A673 (cell line): ENCODE measurements around the gene IGFBP1. TPM values are rescaled to one million over a fixed set of nuclear protein-coding genes. Genes with fewer than 3 reads are reported as not detected.

Source experiments
- BruUV-seq: library from RNA; stranded (reverse); fragments of 400-500 nt; replicated peaks from 2 replicates; lab custom pipeline; 2021; lab: Mats Ljungman, UMichigan
- CTCF ChIA-PET: fragments of 300-600 bp; sonication (Branson Sonifier 250); formaldehyde crosslinking; loops from one replicate; lab custom pipeline; 2022; ENCODE audit warnings: antibody characterized with exemption; lab: Charles Lee
- POLR2A ChIA-PET: fragments of 300-600 bp; sonication (Branson Sonifier 250); formaldehyde crosslinking; loops from one replicate; lab custom pipeline; 2022; ENCODE audit warnings: antibody characterized with exemption; ENCODE audit not compliant: low non-redundant PET; lab: Charles Lee
- DNase-seq: peaks from one replicate; pipeline ENCODE4 v3.0.0-alpha.2; 2015; ENCODE audit warnings: low spot score
- H3K27ac ChIP-seq: fragments of 200-600 bp; sonication (generic); 2 replicates; pipeline ENCODE4 v1.5.1; 2016; ENCODE audit warnings: mixed run types, low read depth, mild to moderate bottlenecking, mixed read lengths, antibody characterized with exemption, low read length; ENCODE audit not compliant: poor library complexity, severe bottlenecking
- H3K27me3 ChIP-seq: fragments of 200-600 bp; sonication (generic); replicated peaks from 2 replicates; pipeline ENCODE4 v1.6.1; 2017; ENCODE audit warnings: mixed run types, low read depth, mild to moderate bottlenecking, mixed read lengths, antibody characterized with exemption, low read length; ENCODE audit not compliant: insufficient read depth, poor library complexity
- H3K36me3 ChIP-seq: fragments of 200-600 bp; sonication (generic); 2 replicates; pipeline ENCODE4 v1.6.1; 2016; ENCODE audit warnings: mixed run types, mild to moderate bottlenecking, mixed read lengths, antibody characterized with exemption, low read length; ENCODE audit not compliant: insufficient read depth, poor library complexity, severe bottlenecking
- H3K4me1 ChIP-seq: fragments of 200-600 bp; sonication (generic); 2 replicates; pipeline ENCODE4 v1.6.1; 2017; ENCODE audit warnings: mixed run types, mild to moderate bottlenecking, mixed read lengths, antibody characterized with exemption, low read length; ENCODE audit not compliant: insufficient read depth, poor library complexity, severe bottlenecking
- H3K4me3 ChIP-seq: fragments of 200-600 bp; sonication (generic); 2 replicates; pipeline ENCODE4 v1.5.1; 2016; ENCODE audit warnings: low read depth, mixed run types, mild to moderate bottlenecking, mixed read lengths, low read length; ENCODE audit not compliant: poor library complexity, severe bottlenecking
- H3K9me3 ChIP-seq: fragments of 200-600 bp; sonication (generic); 2 replicates; pipeline ENCODE4 v1.6.1; 2016; ENCODE audit warnings: mixed run types, low read depth, mild to moderate bottlenecking, mixed read lengths, antibody characterized with exemption, low read length; ENCODE audit not compliant: poor library complexity, severe bottlenecking
- CTCF ChIP-seq: fragments of 300-800, 200-600 bp; sonication (generic); conservative IDR thresholded peaks from 2 replicates; pipeline ENCODE4 v1.5.1; 2017; ENCODE audit warnings: low read depth, mild to moderate bottlenecking, antibody characterized with exemption, low read length, moderate library complexity, mixed read lengths
- EZH2 ChIP-seq: fragments of 200-600 bp; sonication (generic); IDR thresholded peaks from 2 replicates; pipeline ENCODE4 v1.6.1; 2017; ENCODE audit warnings: borderline replicate concordance, low read depth, mild to moderate bottlenecking, mixed read lengths, antibody characterized with exemption, low read length; ENCODE audit not compliant: poor library complexity, severe bottlenecking
- intact Hi-C: fragments of 100-400 bp; cut with micrococcal nuclease; formaldehyde crosslinking; loops from one replicate; pipeline ENCODE4 v1.10.0; 2022; ENCODE audit not compliant: unreplicated experiment
- total RNA-seq: library from RNA; stranded (reverse); gene quantifications from 2 replicates; pipeline ENCODE4 v1.2.3, GENCODE V29; 2021

Gene IGFBP1
- total RNA-seq, 1 experiment from 2014 or later, result not detected

GRCh38 chr7:45874408-45875131 is 13.7 kb upstream of the IGFBP1 start:
- peak; percentile 8 for DNase-seq
- no peak overlapping the region for H3K4me3 ChIP-seq
- H3K36me3 ChIP-seq, result no peaks in the 10 kb centered on the region
- H3K4me1 ChIP-seq, result no peaks in the 10 kb centered on the region
- no peak overlapping the region for H3K27ac ChIP-seq
- H3K9me3 ChIP-seq, result no peaks in the 10 kb centered on the region
- intact Hi-C loops, result no loop called here
- POLR2A ChIA-PET, result no interaction called here
- no TSS peak for BruUV-seq
- CTCF ChIA-PET, result no interaction called here
- TF ChIP-seq EZH2, result no peak
- TF ChIP-seq CTCF, result no peak
- H3K27me3 ChIP-seq, result peaks cover 15% of the 10 kb centered on the region

- Histone ChIP-seq H3K4me3 (no peak overlapping the region), H3K9me3 (no peaks in the 10 kb centered on the region), H3K27me3 (peaks cover 3% of the 10 kb centered on the region), H3K27ac (no peak overlapping the region), H3K4me1 (no peaks in the 10 kb centered on the region), H3K36me3 (no peaks in the 10 kb centered on the region)
- DNase-seq, result no peak
- no peak for TF ChIP-seq EZH2
- no peak for TF ChIP-seq CTCF
- CTCF ChIA-PET, result no interaction called here
- no TSS peak for BruUV-seq
- intact Hi-C loops, result no loop called here
- POLR2A ChIA-PET, result no interaction called here
These were observed 11.8 kb upstream of the IGFBP1 start for GRCh38 chr7:45876519-45876918.

- no peaks in the 10 kb centered on the region for H3K36me3 ChIP-seq
- H3K27me3 ChIP-seq, result peaks cover 13% of the 10 kb centered on the region
- H3K4me1 ChIP-seq, result no peaks in the 10 kb centered on the region
- TF ChIP-seq EZH2 (no peak), CTCF (no peak)
- H3K9me3 ChIP-seq, result no peaks in the 10 kb centered on the region
- intact Hi-C loops, result no loop called here
- H3K4me3 ChIP-seq, result no peak overlapping the region
- ChIA-PET CTCF (no interaction called here), POLR2A (no interaction called here)
- H3K27ac ChIP-seq, result no peak overlapping the region
- no TSS peak for BruUV-seq
- no peak for DNase-seq
These were observed 9.7 kb upstream of the IGFBP1 start for GRCh38 chr7:45878457-45879144.
